GM18858 (cell line): ENCODE results near the gene CYP2A6.
"Not testable (repeated sequence)": the region's sequence is repeated elsewhere in the genome, so short reads cannot be mapped to it uniquely, and the experiment has no call there.

Experiments
- ATAC-seq: cut with Tn5 transposase; IDR thresholded peaks from one replicate; pipeline ENCODE4 v1.9.1; 2021; ENCODE audit not compliant: unreplicated experiment

Gene CYP2A6

DNA sequence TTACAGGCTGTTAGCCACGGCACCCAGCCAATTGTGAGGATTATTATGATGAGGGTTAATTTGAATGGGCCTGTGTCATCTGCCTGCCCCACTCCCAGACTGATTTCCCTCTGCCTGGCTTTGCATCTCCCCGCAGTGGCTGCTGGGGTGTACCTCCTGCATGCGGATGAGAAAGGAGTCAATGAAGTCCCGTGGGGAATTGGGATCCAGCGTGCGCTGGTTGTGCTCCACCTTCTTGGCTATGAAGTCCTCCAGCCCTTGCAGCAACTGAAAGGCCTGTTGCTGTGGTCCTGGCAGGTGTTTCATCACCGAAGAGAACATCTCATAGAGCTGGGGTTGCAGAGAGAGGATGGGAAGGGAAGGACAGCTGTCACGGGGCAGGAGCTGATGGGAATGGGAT is 3.5 kb downstream of the CYP2A6 start:
- not testable (repeated sequence) for ATAC-seq

GRCh38 chr19:40843653-40844052 is 6.6 kb downstream of the CYP2A6 start:
- not testable (repeated sequence) for ATAC-seq

GRCh38 chr19:40842997-40843652 is 7.1 kb downstream of the CYP2A6 start:
- ATAC-seq, result not testable (repeated sequence)

- ATAC-seq, result not testable (repeated sequence)
These were observed 8.2 kb downstream of the CYP2A6 start for GRCh38 chr19:40842012-40842411.

DNA sequence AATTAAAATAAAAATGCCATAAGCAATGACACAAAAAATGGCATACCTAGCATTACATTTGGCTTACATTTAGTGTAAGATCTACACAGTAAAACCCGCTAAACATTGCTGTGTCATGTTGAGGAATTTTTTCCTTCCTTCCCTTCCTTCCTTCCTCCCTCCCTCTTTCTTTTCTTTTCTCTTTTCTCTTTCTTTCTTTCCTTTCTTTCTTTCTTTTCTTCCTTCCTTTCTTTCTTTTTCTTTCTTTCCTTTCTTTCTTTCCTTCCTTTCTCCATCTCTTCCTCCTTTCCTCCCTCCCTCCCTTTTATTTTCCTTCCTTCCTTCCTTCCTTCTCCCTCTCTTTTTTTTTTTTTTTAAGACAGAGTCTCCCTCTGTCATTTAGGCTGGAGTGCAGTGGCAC is 11.8 kb downstream of the CYP2A6 start:
- not testable (repeated sequence) for ATAC-seq

GRCh38 chr19:40836754-40837429 is 13.4 kb downstream of the CYP2A6 start:
- no peak for ATAC-seq

DNA sequence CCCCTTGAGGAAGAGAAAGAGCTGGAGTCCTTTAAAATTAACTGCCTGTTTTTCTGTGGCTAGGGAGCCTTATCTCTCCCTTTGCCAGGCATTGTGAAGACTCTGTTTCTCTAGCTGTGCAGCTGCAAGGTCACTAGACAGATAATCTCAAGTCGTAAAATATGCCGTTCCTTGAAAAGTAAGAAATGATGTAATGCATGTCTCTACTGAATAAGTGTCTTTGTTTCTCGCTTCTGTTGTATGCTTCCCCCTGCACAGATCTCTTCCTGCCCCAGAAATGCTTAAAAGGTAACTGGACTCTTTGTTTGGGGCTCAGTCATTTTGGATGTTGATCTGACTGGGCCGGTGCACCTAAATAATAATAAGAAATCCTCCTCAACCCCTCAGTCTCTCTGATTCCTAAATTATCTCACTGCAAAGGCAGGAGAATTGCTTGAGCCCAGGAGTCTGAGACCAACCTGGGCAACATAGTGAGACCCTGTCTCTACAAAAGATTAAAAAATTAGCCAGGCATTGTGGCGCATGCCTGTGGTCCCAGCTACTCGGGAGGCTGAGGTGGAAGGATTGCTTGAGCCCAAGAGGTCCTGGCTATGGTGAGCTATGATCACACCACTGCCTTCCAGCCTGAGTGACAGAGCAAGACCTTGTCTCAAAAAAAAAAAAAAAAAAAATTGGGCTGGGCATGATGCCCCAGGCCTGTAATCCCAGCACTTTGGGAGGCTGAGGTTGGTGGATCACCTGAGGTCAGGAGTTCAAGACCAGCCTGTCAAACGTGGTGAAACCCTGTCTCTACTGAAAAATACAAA is 16.3 kb downstream of the CYP2A6 start:
- not testable (repeated sequence) for ATAC-seq

- not testable (repeated sequence) for ATAC-seq
These were observed 17.8 kb downstream of the CYP2A6 start for GRCh38 chr19:40832431-40832790.

- ATAC-seq, result no peak
These were observed 18.5 kb downstream of the CYP2A6 start for GRCh38 chr19:40831502-40832430.

GRCh38 chr19:40830741-40831140 is 19.5 kb downstream of the CYP2A6 start:
- ATAC-seq, result not testable (repeated sequence)

- ATAC-seq, result no peak
These were observed 21.0 kb downstream of the CYP2A6 start for GRCh38 chr19:40829205-40829604.

GRCh38 chr19:40827386-40828247 is 22.6 kb downstream of the CYP2A6 start:
- no peak for ATAC-seq

GRCh38 chr19:40826699-40827385 is 23.4 kb downstream of the CYP2A6 start:
- ATAC-seq, result not testable (repeated sequence)

- not testable (repeated sequence) for ATAC-seq
These were observed 23.9 kb downstream of the CYP2A6 start for GRCh38 chr19:40826312-40826698.

DNA sequence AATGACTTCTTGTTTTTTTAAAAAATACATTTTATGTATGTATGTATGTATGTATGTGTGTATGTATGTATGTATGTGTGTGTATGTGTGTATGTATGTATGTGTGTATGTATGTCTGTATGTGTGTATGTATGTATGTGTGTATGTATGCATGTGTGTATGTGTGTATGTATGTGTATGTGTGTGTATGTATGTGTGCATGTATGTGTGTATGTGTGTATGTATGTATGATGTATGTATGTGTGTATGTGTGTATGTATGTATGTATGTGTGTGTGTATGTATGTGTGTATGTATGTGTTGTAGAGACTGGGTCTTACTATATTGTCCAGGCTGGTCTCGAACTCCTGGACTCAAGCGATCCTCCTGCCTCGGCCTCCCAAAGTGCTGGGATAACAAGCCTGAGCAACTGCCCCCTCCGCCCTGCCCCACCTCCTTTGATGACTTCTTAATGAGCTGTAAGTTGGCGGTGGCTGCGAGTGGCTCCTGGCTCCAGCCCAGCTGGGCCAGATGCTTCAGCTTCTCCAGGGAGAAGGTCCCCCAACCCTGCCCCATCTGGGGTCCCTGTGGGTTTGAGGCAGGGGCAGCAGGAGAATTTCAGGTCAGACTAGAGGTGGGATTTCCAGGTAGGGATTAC is 24.7 kb downstream of the CYP2A6 start:
- not testable (repeated sequence) for ATAC-seq

GRCh38 chr19:40824916-40825315 is 25.3 kb downstream of the CYP2A6 start:
- ATAC-seq, result not testable (repeated sequence)

DNA sequence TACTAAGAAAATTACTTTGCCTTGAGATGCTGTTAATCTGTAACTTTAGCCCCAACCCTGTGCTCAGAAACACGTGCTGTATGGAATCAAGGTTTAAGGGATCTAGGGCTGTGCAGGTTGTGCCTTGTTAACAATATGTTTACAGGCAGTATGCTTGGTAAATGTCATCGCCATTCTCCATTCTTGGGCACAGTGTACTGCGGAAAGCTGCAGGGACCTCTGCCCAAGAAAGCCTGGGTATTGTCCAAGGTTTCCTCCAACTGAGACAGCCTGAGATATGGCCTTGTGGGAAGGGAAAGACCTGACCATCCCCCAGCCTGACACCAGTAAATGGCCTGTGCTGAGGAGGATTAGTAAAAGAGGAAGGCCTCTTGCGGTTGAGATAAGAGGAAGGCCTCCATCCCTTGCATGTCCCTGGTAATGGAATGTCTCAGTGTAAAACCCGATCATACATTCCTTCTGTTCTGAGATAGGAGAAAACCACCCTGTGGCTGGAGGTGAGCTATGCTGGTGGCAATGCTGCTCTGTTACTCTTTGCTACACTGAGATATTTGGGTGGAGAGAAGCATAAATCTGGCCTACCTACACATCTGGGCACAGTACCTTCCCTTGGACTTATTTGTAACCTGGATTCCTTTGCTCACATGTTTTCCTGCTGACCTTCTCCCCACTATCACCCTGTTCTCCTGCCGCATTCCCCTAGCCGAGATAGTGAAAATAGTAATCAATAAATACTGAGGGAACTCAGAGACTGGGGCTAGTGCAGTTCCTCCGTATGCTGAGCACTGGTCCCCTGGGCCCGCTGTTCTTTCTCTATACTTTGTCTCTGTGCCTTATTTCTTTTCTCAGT is 27.3 kb downstream of the CYP2A6 start:
- ATAC-seq, result not testable (repeated sequence)

DNA sequence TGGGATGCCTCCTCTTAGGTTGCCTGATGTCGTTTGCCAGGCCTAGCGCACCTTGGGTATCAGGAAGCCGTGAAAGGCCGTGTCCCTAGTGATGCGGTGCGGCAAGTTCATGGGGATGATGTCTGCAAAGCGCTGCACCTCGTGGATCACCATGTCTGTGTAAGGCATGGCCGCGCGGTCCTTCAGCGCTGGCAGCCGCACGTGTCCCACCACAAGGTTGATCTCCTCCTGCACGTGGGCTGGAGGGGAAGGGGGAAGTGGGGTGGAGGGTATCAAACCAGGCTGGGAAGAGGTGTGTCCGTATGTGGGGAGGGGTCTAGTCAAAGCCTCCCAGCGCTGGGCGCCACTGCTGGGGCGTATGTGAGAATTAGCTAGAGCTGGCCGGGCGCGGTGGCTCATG is 28.1 kb downstream of the CYP2A6 start:
- no peak for ATAC-seq
